Measurements from ENCODE around the gene MAN1C1. TPM values are rescaled to one million over a fixed set of nuclear protein-coding genes. Genes with fewer than 3 reads are reported as not detected.
"Not testable (repeated sequence)": the region's sequence is repeated elsewhere in the genome, so short reads cannot be mapped to it uniquely, and the experiment has no call there.

MAN1C1 gene
- total and polyA plus RNA-seq, 5 donors from 2014 or later: 3.1 to 15.1 (median 3.5) TPM

DNA sequence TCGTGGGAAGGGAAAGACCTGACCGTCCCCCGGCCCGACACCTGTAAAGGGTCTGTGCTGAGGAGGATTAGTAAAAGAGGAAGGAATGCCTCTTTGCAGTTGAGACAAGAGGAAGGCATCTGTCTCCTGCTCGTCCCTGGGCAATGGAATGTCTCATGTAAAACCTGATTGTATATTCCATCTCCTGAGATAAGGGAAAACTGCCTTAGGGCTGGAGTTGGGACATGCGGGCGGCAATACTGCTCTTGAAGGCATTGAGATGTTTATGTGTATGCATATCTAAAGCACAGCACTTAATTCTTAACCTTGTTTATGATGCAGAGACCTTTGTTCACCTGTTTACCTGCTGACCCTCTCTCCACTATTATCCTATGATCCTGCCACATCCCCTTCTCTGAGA lies 28.4 kb upstream of the MAN1C1 start:
- peaks cover 7 to 19% (median 12%) of the 10 kb centered on the region in 4 donors for H3K4me1 Mint-ChIP-seq
- ATAC-seq (ENCODE audit: low read depth in 2 of 2); H3K4me1 ChIP-seq (ENCODE audit: control insufficient read depth, insufficient read depth, low read length, poor library complexity, severe bottlenecking); H3K4me3 Mint-ChIP-seq; H3K27me3 Mint-ChIP-seq; H3K27me3 ChIP-seq (ENCODE audit: control insufficient read depth, insufficient read depth, low read length); DNase-seq; H3K27ac ChIP-seq (ENCODE audit: insufficient read depth, low read length, poor library complexity, severe bottlenecking); H3K36me3 ChIP-seq (ENCODE audit: control insufficient read depth, insufficient read depth, low read length); H3K9me3 Mint-ChIP-seq; H3K27ac Mint-ChIP-seq; H3K4me3 ChIP-seq (ENCODE audit: low read depth, low read length); H3K9me3 ChIP-seq (ENCODE audit: control insufficient read depth in 2 of 2, low read length in 2 of 2): not testable (repeated sequence)
- peaks cover 12% of the 10 kb centered on the region for H3K36me3 Mint-ChIP-seq

DNA sequence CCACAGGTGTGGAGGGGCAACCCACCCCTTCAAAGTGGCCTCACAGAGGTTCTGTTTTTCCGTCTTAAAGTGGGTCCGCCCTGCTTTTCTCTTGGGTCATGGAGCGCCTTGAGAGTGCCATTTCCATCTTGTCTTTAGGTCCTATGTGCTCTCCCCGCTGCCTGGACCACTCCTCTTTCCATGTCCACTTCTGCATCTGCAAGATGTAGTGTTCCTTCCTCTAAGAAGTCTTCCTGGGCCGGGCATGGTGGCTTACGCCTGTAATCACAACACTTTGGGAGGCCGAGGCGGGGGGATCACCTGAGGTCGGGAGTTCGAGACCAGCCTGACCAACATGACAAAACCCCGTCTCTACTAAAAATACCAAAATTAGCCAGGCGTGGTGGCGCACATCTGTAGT lies 27.8 kb upstream of the MAN1C1 start:
- H3K36me3 ChIP-seq (ENCODE audit: control insufficient read depth, insufficient read depth, low read length); H3K9me3 Mint-ChIP-seq; H3K4me3 ChIP-seq (ENCODE audit: low read depth, low read length); H3K4me3 Mint-ChIP-seq; H3K9me3 ChIP-seq (ENCODE audit: control insufficient read depth in 2 of 2, low read length in 2 of 2); H3K4me1 ChIP-seq (ENCODE audit: control insufficient read depth, insufficient read depth, low read length, poor library complexity, severe bottlenecking); H3K27me3 Mint-ChIP-seq; H3K27me3 ChIP-seq (ENCODE audit: control insufficient read depth, insufficient read depth, low read length); ATAC-seq (ENCODE audit: low read depth in 2 of 2); DNase-seq; H3K27ac ChIP-seq (ENCODE audit: insufficient read depth, low read length, poor library complexity, severe bottlenecking): not testable (repeated sequence)
- H3K27ac Mint-ChIP-seq: peak overlapping the region in 1 of 3 donors; percentile 74
- H3K4me1 Mint-ChIP-seq: peaks cover 7 to 19% (median 10%) of the 10 kb centered on the region in 4 donors
- peaks cover 12% of the 10 kb centered on the region for H3K36me3 Mint-ChIP-seq

DNA sequence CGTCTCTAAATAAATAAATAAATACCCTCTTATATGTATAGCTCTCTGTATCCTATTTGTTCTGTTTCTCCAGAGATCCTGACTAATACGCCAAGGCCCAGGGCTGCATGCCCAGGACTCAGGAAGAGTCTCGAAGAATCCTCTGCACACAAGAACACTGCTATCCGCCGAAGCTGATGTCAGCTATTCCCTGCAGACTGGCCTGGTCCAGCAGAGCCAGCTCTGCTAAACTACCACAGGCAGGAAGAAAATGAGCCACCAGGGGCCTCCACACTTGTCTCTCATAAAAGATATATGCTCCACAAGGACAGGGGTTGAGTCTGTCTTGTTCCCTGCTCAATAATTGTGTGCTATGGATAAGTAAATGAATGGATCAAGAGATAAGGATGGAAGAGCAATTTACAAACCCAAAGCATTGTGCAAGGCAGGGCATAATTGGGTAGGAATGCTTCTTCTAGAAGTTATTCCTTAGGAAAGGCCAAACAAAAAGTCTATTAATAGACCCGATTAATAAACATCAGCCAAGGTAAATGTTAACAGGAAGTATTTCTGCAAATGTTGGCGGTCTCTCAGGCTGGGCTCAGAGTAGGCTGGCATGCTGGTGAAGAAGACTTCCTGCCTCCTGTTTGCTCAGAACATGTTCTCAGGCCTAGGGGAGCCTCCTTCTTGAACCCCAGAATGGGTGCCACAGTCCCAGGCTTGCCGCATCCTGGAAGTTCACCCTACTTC lies 26.3 kb upstream of the MAN1C1 start:
- H3K27ac ChIP-seq (ENCODE audit: insufficient read depth, low read length, poor library complexity, severe bottlenecking): no peak overlapping the region
- peaks cover 10% of the 10 kb centered on the region for H3K27me3 Mint-ChIP-seq
- H3K36me3 Mint-ChIP-seq: peaks cover 7% of the 10 kb centered on the region
- H3K4me3 ChIP-seq (ENCODE audit: low read depth, low read length): no peak overlapping the region
- ATAC-seq (ENCODE audit: low read depth in 2 of 2) (peak; percentile 55), DNase-seq (no peak)
- peaks cover 8% of the 10 kb centered on the region for H3K4me1 ChIP-seq (ENCODE audit: control insufficient read depth, insufficient read depth, low read length, poor library complexity, severe bottlenecking)
- peaks cover 0 to 2% (median 0%) of the 10 kb centered on the region in 7 donors for H3K9me3 Mint-ChIP-seq
- H3K9me3 ChIP-seq (ENCODE audit: control insufficient read depth in 2 of 2, low read length in 2 of 2): no peaks in the 10 kb centered on the region
- peaks cover 6 to 21% (median 11%) of the 10 kb centered on the region in 4 donors for H3K4me1 Mint-ChIP-seq
- H3K36me3 ChIP-seq (ENCODE audit: control insufficient read depth, insufficient read depth, low read length): no peaks in the 10 kb centered on the region
- H3K27ac Mint-ChIP-seq: peak overlapping the region; percentile 44 to 80 (median 58)
- H3K27me3 ChIP-seq (ENCODE audit: control insufficient read depth, insufficient read depth, low read length): no peaks in the 10 kb centered on the region
- H3K4me3 Mint-ChIP-seq: no peak overlapping the region

GRCh38 chr1:25593861-25594260 lies 22.7 kb upstream of the MAN1C1 start:
- Mint-ChIP-seq H3K4me1 (peaks cover 6 to 16% (median 10%) of the 10 kb centered on the region in 4 donors), H3K9me3 (peaks cover 0 to 2% (median 0%) of the 10 kb centered on the region in 7 donors), H3K36me3 (peaks cover 7% of the 10 kb centered on the region), H3K4me3 (peak overlapping the region in 1 of 4 donors; percentile 45), H3K27ac (no peak overlapping the region), H3K27me3 (peaks cover 10% of the 10 kb centered on the region)
- peaks cover 8% of the 10 kb centered on the region for H3K4me1 ChIP-seq (ENCODE audit: control insufficient read depth, insufficient read depth, low read length, poor library complexity, severe bottlenecking)
- DNase-seq (no peak), ATAC-seq (ENCODE audit: low read depth in 2 of 2) (no peak)
- H3K36me3 ChIP-seq (ENCODE audit: control insufficient read depth, insufficient read depth, low read length): no peaks in the 10 kb centered on the region
- H3K27ac ChIP-seq (ENCODE audit: insufficient read depth, low read length, poor library complexity, severe bottlenecking): no peak overlapping the region
- no peak overlapping the region for H3K4me3 ChIP-seq (ENCODE audit: low read depth, low read length)
- no peaks in the 10 kb centered on the region for H3K9me3 ChIP-seq (ENCODE audit: control insufficient read depth in 2 of 2, low read length in 2 of 2)
- no peaks in the 10 kb centered on the region for H3K27me3 ChIP-seq (ENCODE audit: control insufficient read depth, insufficient read depth, low read length)

GRCh38 chr1:25594971-25595370 lies 21.6 kb upstream of the MAN1C1 start:
- Mint-ChIP-seq H3K27me3 (peaks cover 9% of the 10 kb centered on the region), H3K9me3 (peaks cover 0 to 3% (median 0%) of the 10 kb centered on the region in 7 donors), H3K4me3 (no peak overlapping the region), H3K4me1 (peaks cover 6 to 16% (median 10%) of the 10 kb centered on the region in 4 donors), H3K36me3 (peaks cover 7% of the 10 kb centered on the region), H3K27ac (peak overlapping the region in 2 of 3 donors; percentile 55 to 82)
- ATAC-seq (ENCODE audit: low read depth in 2 of 2): no peak
- no peaks in the 10 kb centered on the region for H3K9me3 ChIP-seq (ENCODE audit: control insufficient read depth in 2 of 2, low read length in 2 of 2)
- no peak overlapping the region for H3K27ac ChIP-seq (ENCODE audit: insufficient read depth, low read length, poor library complexity, severe bottlenecking)
- no peaks in the 10 kb centered on the region for H3K27me3 ChIP-seq (ENCODE audit: control insufficient read depth, insufficient read depth, low read length)
- H3K36me3 ChIP-seq (ENCODE audit: control insufficient read depth, insufficient read depth, low read length): no peaks in the 10 kb centered on the region
- no peak overlapping the region for H3K4me3 ChIP-seq (ENCODE audit: low read depth, low read length)
- DNase-seq: no peak
- peaks cover 8% of the 10 kb centered on the region for H3K4me1 ChIP-seq (ENCODE audit: control insufficient read depth, insufficient read depth, low read length, poor library complexity, severe bottlenecking)

- not testable (repeated sequence) for H3K9me3 ChIP-seq (ENCODE audit: control insufficient read depth in 2 of 2, low read length in 2 of 2); H3K4me1 Mint-ChIP-seq; H3K9me3 Mint-ChIP-seq; H3K4me3 ChIP-seq (ENCODE audit: low read depth, low read length); H3K4me1 ChIP-seq (ENCODE audit: control insufficient read depth, insufficient read depth, low read length, poor library complexity, severe bottlenecking); H3K27me3 ChIP-seq (ENCODE audit: control insufficient read depth, insufficient read depth, low read length); H3K36me3 ChIP-seq (ENCODE audit: control insufficient read depth, insufficient read depth, low read length); DNase-seq; H3K27ac ChIP-seq (ENCODE audit: insufficient read depth, low read length, poor library complexity, severe bottlenecking); ATAC-seq (ENCODE audit: low read depth in 2 of 2); H3K27ac Mint-ChIP-seq; H3K36me3 Mint-ChIP-seq; H3K4me3 Mint-ChIP-seq
- H3K27me3 Mint-ChIP-seq: peaks cover 12% of the 10 kb centered on the region
Measured at GRCh38 chr1:25596641-25597040, 19.9 kb upstream of the MAN1C1 start.

GRCh38 chr1:25598879-25599278 lies 17.7 kb upstream of the MAN1C1 start:
- Mint-ChIP-seq H3K4me1 (peaks cover 0 to 6% (median 3%) of the 10 kb centered on the region in 4 donors), H3K27ac (no peak overlapping the region), H3K27me3 (peaks cover 13% of the 10 kb centered on the region), H3K9me3 (peaks cover 0 to 3% (median 0%) of the 10 kb centered on the region in 7 donors), H3K4me3 (no peak overlapping the region), H3K36me3 (no peaks in the 10 kb centered on the region)
- no peaks in the 10 kb centered on the region for H3K4me1 ChIP-seq (ENCODE audit: control insufficient read depth, insufficient read depth, low read length, poor library complexity, severe bottlenecking)
- H3K27me3 ChIP-seq (ENCODE audit: control insufficient read depth, insufficient read depth, low read length): no peaks in the 10 kb centered on the region
- no peak for ATAC-seq (ENCODE audit: low read depth in 2 of 2)
- no peak for DNase-seq
- H3K27ac ChIP-seq (ENCODE audit: insufficient read depth, low read length, poor library complexity, severe bottlenecking): no peak overlapping the region
- no peaks in the 10 kb centered on the region for H3K36me3 ChIP-seq (ENCODE audit: control insufficient read depth, insufficient read depth, low read length)
- no peaks in the 10 kb centered on the region for H3K9me3 ChIP-seq (ENCODE audit: control insufficient read depth in 2 of 2, low read length in 2 of 2)
- no peak overlapping the region for H3K4me3 ChIP-seq (ENCODE audit: low read depth, low read length)

All from CD4-positive, CD25-positive, alpha-beta regulatory T cell (primary cell).